H9 (cell line): ENCODE results near the gene PLAU. TPM values are rescaled to one million over a fixed set of nuclear protein-coding genes. Genes with fewer than 3 reads are reported as not detected.
A peak's percentile ranks its signal among the peaks of the same experiment; 100 is the strongest.

ENCODE experiments used
- DNase-seq: peaks from one replicate; pipeline ENCODE4 v3.0.0-alpha.2; 2017
- H2AFZ ChIP-seq: one replicate; pipeline ENCODE4 v1.6.1; 2013; ENCODE audit warnings: mild to moderate bottlenecking, low read length, control low read depth, moderate library complexity
- H2AK5ac ChIP-seq: 2 replicates; pipeline ENCODE4 v1.6.1; 2013; ENCODE audit warnings: low read length, control low read depth, mixed read lengths; ENCODE audit not compliant: insufficient read length
- H2BK120ac ChIP-seq: one replicate; pipeline ENCODE4 v1.6.1; 2013; ENCODE audit warnings: low read depth, mild to moderate bottlenecking, low read length, control low read depth, inconsistent platforms; ENCODE audit not compliant: poor library complexity, severe bottlenecking
- H2BK12ac ChIP-seq: 2 replicates; pipeline ENCODE4 v1.6.1; 2013; ENCODE audit warnings: low read length, control low read depth, mixed read lengths, low read depth; ENCODE audit not compliant: insufficient read length
- H2BK15ac ChIP-seq: 2 replicates; pipeline ENCODE4 v1.6.1; 2013; ENCODE audit warnings: low read depth, low read length, control low read depth
- H2BK20ac ChIP-seq: one replicate; pipeline ENCODE4 v1.6.1; 2013; ENCODE audit warnings: low read depth, mild to moderate bottlenecking, low read length, control low read depth, inconsistent platforms; ENCODE audit not compliant: poor library complexity, severe bottlenecking
- H2BK5ac ChIP-seq: 2 replicates; pipeline ENCODE4 v1.6.1; 2013; ENCODE audit warnings: low read length, control low read depth, mixed read lengths; ENCODE audit not compliant: insufficient read length
- H3K14ac ChIP-seq: 2 replicates; pipeline ENCODE4 v1.6.1; 2013; ENCODE audit warnings: low read length, control low read depth; ENCODE audit not compliant: insufficient read depth
- H3K18ac ChIP-seq: 2 replicates; pipeline ENCODE4 v1.6.1; 2013; ENCODE audit warnings: low read depth, mild to moderate bottlenecking, mixed read lengths, low read length, control low read depth; ENCODE audit not compliant: insufficient read length
- H3K23ac ChIP-seq: 2 replicates; pipeline ENCODE4 v1.6.1; 2013; ENCODE audit warnings: low read length, control low read depth, mixed read lengths, low read depth; ENCODE audit not compliant: insufficient read length
- H3K23me2 ChIP-seq: 2 replicates; pipeline ENCODE4 v1.6.1; 2013; ENCODE audit warnings: low read depth, mild to moderate bottlenecking, mixed read lengths, low read length, control low read depth; ENCODE audit not compliant: insufficient read length, poor library complexity, severe bottlenecking
- H3K27ac ChIP-seq: 2 replicates; pipeline ENCODE4 v1.5.1; 2013; ENCODE audit warnings: low read length, control low read depth, mixed read lengths, low read depth; ENCODE audit not compliant: insufficient read length
- H3K27me3 ChIP-seq: 2 replicates; pipeline ENCODE4 v1.6.1; 2013; ENCODE audit warnings: low read length, control low read depth, inconsistent platforms; ENCODE audit not compliant: insufficient read depth
- H3K4ac ChIP-seq: 2 replicates; pipeline ENCODE4 v1.6.1; 2013; ENCODE audit warnings: low read depth, mild to moderate bottlenecking, control low read depth, inconsistent platforms, low read length, moderate library complexity
- H3K4me1 ChIP-seq: 2 replicates; pipeline ENCODE4 v1.6.1; 2013; ENCODE audit warnings: low read length, control low read depth, inconsistent platforms; ENCODE audit not compliant: insufficient read depth
- H3K4me2 ChIP-seq: 2 replicates; pipeline ENCODE4 v1.6.1; 2013; ENCODE audit warnings: low read length, control low read depth, mixed read lengths; ENCODE audit not compliant: insufficient read length, insufficient read depth
- H3K56ac ChIP-seq: 2 replicates; pipeline ENCODE4 v1.6.1; 2013; ENCODE audit warnings: low read depth, mild to moderate bottlenecking, mixed read lengths, low read length, control low read depth; ENCODE audit not compliant: insufficient read length
- H3K79me1 ChIP-seq: 2 replicates; pipeline ENCODE4 v1.6.1; 2013; ENCODE audit warnings: low read depth, mild to moderate bottlenecking, moderate library complexity, low read length, control low read depth, inconsistent platforms; ENCODE audit not compliant: insufficient read depth, poor library complexity, severe bottlenecking
- H3K79me2 ChIP-seq: 2 replicates; pipeline ENCODE4 v1.6.1; 2013; ENCODE audit warnings: low read length, control low read depth, inconsistent platforms; ENCODE audit not compliant: insufficient read depth
- H3K9ac ChIP-seq: 2 replicates; pipeline ENCODE4 v1.6.1; 2013; ENCODE audit warnings: low read length, control low read depth, mixed read lengths; ENCODE audit not compliant: insufficient read length; ENCODE audit errors: extremely low read depth
- H3K9me3 ChIP-seq: one replicate; pipeline ENCODE4 v1.6.1; 2013; ENCODE audit warnings: low read depth, low read length, inconsistent platforms; ENCODE audit not compliant: control insufficient read depth
- H3T11ph ChIP-seq: one replicate; pipeline ENCODE4 v1.6.1; 2013; ENCODE audit warnings: mild to moderate bottlenecking, low read length, control low read depth, inconsistent platforms
- H4K20me1 ChIP-seq: one replicate; pipeline ENCODE4 v1.6.1; 2013; ENCODE audit not compliant: control insufficient read depth, insufficient read length, insufficient read depth
- H4K5ac ChIP-seq: 2 replicates; pipeline ENCODE4 v1.6.1; 2013; ENCODE audit warnings: low read depth, mild to moderate bottlenecking, mixed read lengths, low read length, control low read depth; ENCODE audit not compliant: insufficient read length
- H4K8ac ChIP-seq: replicated peaks from 2 replicates; pipeline ENCODE4 v1.6.1; 2013; ENCODE audit warnings: low read length, control low read depth, mixed read lengths, low read depth; ENCODE audit not compliant: insufficient read length
- H4K91ac ChIP-seq: 2 replicates; pipeline ENCODE4 v1.6.1; 2013; ENCODE audit warnings: low read depth, mild to moderate bottlenecking, moderate library complexity, mixed read lengths, low read length, control low read depth; ENCODE audit not compliant: insufficient read length
- H3K27ac Mint-ChIP-seq, 3 experiments: 2 replicates in 2 of 3; 3 replicates in 1 of 3; pipeline ENCODE4 v1.8.0; 2020 to 2021; ENCODE audit warnings: mixed read lengths in 3 of 3, mild to moderate bottlenecking in 1 of 3, moderate library complexity in 1 of 3
- H3K27me3 Mint-ChIP-seq: 2 replicates; pipeline ENCODE4 v1.8.0; 2021; ENCODE audit warnings: low read depth, mild to moderate bottlenecking, moderate library complexity, mixed read lengths
- H3K36me3 Mint-ChIP-seq, 3 experiments: 2 replicates in 2 of 3; 3 replicates in 1 of 3; pipeline ENCODE4 v1.8.0; 2020 to 2021; ENCODE audit warnings: low read depth in 3 of 3, mixed read lengths in 3 of 3; ENCODE audit not compliant: insufficient read depth in 1 of 3
- H3K4me1 Mint-ChIP-seq, 2 experiments: 2 replicates each; pipeline ENCODE4 v1.8.0; 2020; ENCODE audit warnings: mixed read lengths in 2 of 2
- H3K4me3 Mint-ChIP-seq, 2 experiments: 2 replicates in 1 of 2; 3 replicates in 1 of 2; pipeline ENCODE4 v1.8.0; 2020 to 2021; ENCODE audit warnings: mild to moderate bottlenecking in 2 of 2, mixed read lengths in 2 of 2, moderate library complexity in 1 of 2
- H3K9me3 Mint-ChIP-seq, 2 experiments: 2 replicates in 1 of 2; 3 replicates in 1 of 2; pipeline ENCODE4 v1.8.0; 2020; ENCODE audit warnings: mild to moderate bottlenecking in 2 of 2, mixed read lengths in 2 of 2, moderate library complexity in 1 of 2
- CTCF ChIP-seq: fragments of 200-600 bp; sonication (generic); conservative IDR thresholded peaks from 3 replicates; pipeline ENCODE4 v1.8.0; 2021; ENCODE audit warnings: antibody characterized with exemption, mild to moderate bottlenecking
- WGBS: extraction: QIAGEN DNeasy Blood & Tissue Kit; methylation state at CpG from one replicate; pipeline ENCODE4 v1.1.7; 2013; ENCODE audit warnings: missing lambda C conversion rate, low lambda C conversion rate, mixed read lengths; ENCODE audit not compliant: insufficient read length; ENCODE audit errors: extremely low coverage; 5-methylcytosine and 5-hydroxymethylcytosine counted together
- total RNA-seq: library from RNA; stranded (reverse); gene quantifications from 2 replicates; pipeline ENCODE4 v1.2.1, GENCODE V29; 2021

PLAU gene
- total RNA-seq, 1 experiment from 2014 or later: 15.0 TPM

GRCh38 chr10:73873838-73874215, 37.1 kb upstream of the PLAU start:
- peaks cover 2% of the 10 kb centered on the region; the same call in 1 of the 2 replicates for H3K4me1 ChIP-seq
- Mint-ChIP-seq H3K36me3 (peaks cover 16 to 31% (median 19%) of the 10 kb centered on the region in 3 experiments; a peak in 6 of 7 replicates), H3K9me3 (no peaks in the 10 kb centered on the region), H3K27me3 (peaks cover 6% of the 10 kb centered on the region; the same call in 1 of the 2 replicates), H3K27ac (no peak overlapping the region), H3K4me3 (peak overlapping the region; percentile 68 to 72; a peak in 4 of 5 replicates), H3K4me1 (peaks cover 22 to 28% of the 10 kb centered on the region in 2 experiments)
- no peaks in the 10 kb centered on the region for H3K79me1 ChIP-seq
- H2AK5ac ChIP-seq: no peak overlapping the region
- no peak overlapping the region for H4K91ac ChIP-seq
- H2AFZ ChIP-seq: no peak overlapping the region
- no peak overlapping the region for H3T11ph ChIP-seq
- H2BK5ac ChIP-seq: no peak overlapping the region
- H3K4ac ChIP-seq: no peak overlapping the region
- H3K79me2 ChIP-seq: no peaks in the 10 kb centered on the region; the same call in 1 of the 2 replicates
- no peak overlapping the region for H3K27ac ChIP-seq
- no peak overlapping the region; the same call in 1 of the 2 replicates for H3K14ac ChIP-seq
- no peak overlapping the region for H2BK12ac ChIP-seq
- no peak overlapping the region for H3K4me2 ChIP-seq
- TF ChIP-seq CTCF: no peak
- no peak for DNase-seq
- H4K8ac ChIP-seq: no peak overlapping the region
- H3K18ac ChIP-seq: no peak overlapping the region
- no peak overlapping the region for H2BK120ac ChIP-seq
- WGBS: no CpG with 5 or more reads among the region's 39 CpGs
- no peak overlapping the region for H2BK20ac ChIP-seq
- peaks cover 3% of the 10 kb centered on the region for H3K23me2 ChIP-seq
- H4K5ac ChIP-seq: no peak overlapping the region
- H3K9me3 ChIP-seq: no peaks in the 10 kb centered on the region
- H3K9ac ChIP-seq: no peak overlapping the region
- H2BK15ac ChIP-seq: no peak overlapping the region
- no peak overlapping the region for H3K23ac ChIP-seq
- no peaks in the 10 kb centered on the region for H3K27me3 ChIP-seq
- H4K20me1 ChIP-seq: peaks cover 2% of the 10 kb centered on the region
- H3K56ac ChIP-seq: no peak overlapping the region
